Stomach (tissue), 9 donors: Measurements from ENCODE around the gene CDCA3. TPM values are rescaled to one million over a fixed set of nuclear protein-coding genes. Genes with fewer than 3 reads are reported as not detected.

ENCODE experiments used
- DNase-seq, 2 donors: peaks; one replicate each; pipeline versions ENCODE4 v3.0.0 to v3.0.0-alpha.2; 2013 to 2019
- H3K27ac ChIP-seq, 5 donors: fragments of 200-600 bp in 4 of 5; sonication (generic) in 4 of 5; one replicate each; pipeline ENCODE4 v1.5.1; 2013 to 2019; ENCODE audit warnings: mild to moderate bottlenecking in 1 of 5, moderate library complexity in 1 of 5
- H3K27me3 ChIP-seq, 3 donors: fragments of 200-600 bp; sonication (generic); one replicate each; pipeline ENCODE4 v1.5.1; 2017 to 2019; ENCODE audit warnings: mixed run types in 1 of 3
- H3K36me3 ChIP-seq, 4 donors: fragments of 200-600 bp; sonication (generic); 1 replicate in 3 of 4; 2 replicates in 1 of 4; pipeline ENCODE4 v1.5.1; 2016 to 2019
- H3K4me1 ChIP-seq, 4 donors: fragments of 200-600 bp; sonication (generic); one replicate each; pipeline ENCODE4 v1.5.1; 2016 to 2019
- H3K4me3 ChIP-seq, 4 donors: fragments of 200-600 bp; sonication (generic) in 3 of 4; one replicate each; pipeline ENCODE4 v1.5.1; 2016 to 2019; ENCODE audit warnings: mild to moderate bottlenecking in 1 of 4
- H3K9me3 ChIP-seq, 4 donors: fragments of 200-600 bp; sonication (generic); one replicate each; pipeline ENCODE4 v1.5.1; 2016 to 2019
- CTCF ChIP-seq, 7 experiments: fragments of 450-650 bp in 4 of 7; fragments of 200-600 bp in 3 of 7; sonication (generic) in 3 of 7; IDR thresholded peaks; one replicate each; pipeline ENCODE4 v1.5.1; 2016 to 2019; ENCODE audit warnings: antibody characterized with exemption in 7 of 7, control low read depth in 2 of 7, mild to moderate bottlenecking in 1 of 7
- EP300 ChIP-seq: sonication (generic); formaldehyde crosslinking; IDR thresholded peaks from one replicate; pipeline ENCODE4 v1.6.1; 2017; ENCODE audit warnings: antibody characterized with exemption
- POLR2A ChIP-seq, 4 donors: fragments of 450-650 bp; IDR thresholded peaks; one replicate each; pipeline ENCODE4 v1.6.1; 2016; ENCODE audit warnings: antibody characterized with exemption in 4 of 4, control low read depth in 2 of 4, mild to moderate bottlenecking in 1 of 4, moderate library complexity in 1 of 4
- POLR2AphosphoS5 ChIP-seq, 3 donors: sonication (generic); formaldehyde crosslinking; IDR thresholded peaks; one replicate each; pipeline ENCODE4 v1.6.1; 2016; ENCODE audit warnings: antibody characterized with exemption in 3 of 3
- WGBS, 5 donors: extraction: QIAGEN DNeasy Blood & Tissue Kit in 3 of 5; methylation state at CpG; one replicate each; pipeline versions ENCODE4 v1.1.5 to v1.1.7; 2013 to 2018; 5-methylcytosine and 5-hydroxymethylcytosine counted together
- intact Hi-C: fragments of 100-400 bp; cut with DNase I; formaldehyde crosslinking; loops from one replicate; pipeline ENCODE4 v1.15.1; 2023; ENCODE audit warnings: low total_unique reads
- polyA plus RNA-seq, 3 donors: library from polyadenylated mRNA; stranded (reverse); fragments of 200-250 nt; gene quantifications; one replicate each; pipeline ENCODE4 v1.2.3, GENCODE V29; 2013
- total RNA-seq, 5 donors: library from RNA; depleted of rRNA; stranded (reverse); fragments of >200 nt; gene quantifications; one replicate each; pipeline versions ENCODE4 v1.1.0 to v1.2.3, GENCODE V29; 2014 to 2016
- donor health status: healthy with polysubstance abuse.
- donor health status: Bipolar disorder and iron deficiency.
- donor health status: healthy.

The CDCA3 gene
- total and polyA plus RNA-seq, 8 donors, result 2.1 to 56.0 (median 11.0) TPM

GRCh38 chr12:6817098-6817497 is 34.0 kb downstream of the CDCA3 start:
- TF ChIP-seq POLR2AphosphoS5 (IDR thresholded peaks at IDR 0.05) (no peak), CTCF (IDR thresholded peaks at IDR 0.05) (no peak), POLR2A (IDR thresholded peaks at IDR 0.05) (no peak), EP300 (no peak)
- intact Hi-C loops, result no loop called here
- 60 to 81% (median 69%) methylated on average over 7 to 8 of the region's 8 CpGs for WGBS, 5 donors

GRCh38 chr12:6816598-6816997 is 34.5 kb downstream of the CDCA3 start:
- no peak overlapping the region for H3K27ac ChIP-seq
- 23 to 49% (median 41%) methylated on average over 3 of the region's 3 CpGs for WGBS, 5 donors
- TF ChIP-seq POLR2A (IDR thresholded peaks at IDR 0.05), result no peak
- TF ChIP-seq CTCF (IDR thresholded peaks at IDR 0.05), result no peak
- TF ChIP-seq POLR2AphosphoS5 (IDR thresholded peaks at IDR 0.05), result no peak
- TF ChIP-seq EP300, result no peak
- intact Hi-C loops, result no loop called here
- no peaks in the 10 kb centered on the region for H3K9me3 ChIP-seq
- peaks cover 0 to 4% (median 0%) of the 10 kb centered on the region in 4 donors for H3K36me3 ChIP-seq
- H3K4me3 ChIP-seq, result no peak overlapping the region
- peaks cover 5 to 9% (median 8%) of the 10 kb centered on the region in 4 donors for H3K4me1 ChIP-seq
- DNase-seq, result no peak
- H3K27me3 ChIP-seq, result peaks cover 0 to 30% (median 4%) of the 10 kb centered on the region in 3 donors

More at GRCh38 chr12:6817098-6817497, 34.0 kb downstream of the CDCA3 start:
- H3K36me3 ChIP-seq, result peaks cover 0 to 4% (median 0%) of the 10 kb centered on the region in 4 donors
- peaks cover 10 to 14% (median 13%) of the 10 kb centered on the region in 4 donors for H3K4me1 ChIP-seq
- H3K27me3 ChIP-seq, result peaks cover 0 to 35% (median 9%) of the 10 kb centered on the region in 3 donors
- no peaks in the 10 kb centered on the region for H3K9me3 ChIP-seq
- DNase-seq, result no peak
- H3K27ac ChIP-seq, result no peak overlapping the region
- no peak overlapping the region for H3K4me3 ChIP-seq

GRCh38 chr12:6813363-6813762 is 37.7 kb downstream of the CDCA3 start:
- Histone ChIP-seq H3K4me1 (no peaks in the 10 kb centered on the region), H3K9me3 (no peaks in the 10 kb centered on the region), H3K36me3 (peaks cover 0 to 4% (median 0%) of the 10 kb centered on the region in 4 donors), H3K4me3 (no peak overlapping the region), H3K27me3 (peaks cover 0 to 11% (median 0%) of the 10 kb centered on the region in 3 donors), H3K27ac (no peak overlapping the region)
- no peak for DNase-seq
- TF ChIP-seq POLR2A (IDR thresholded peaks at IDR 0.05), result no peak
- intact Hi-C loops, result no loop called here
- 25 to 39% (median 34%) methylated on average over 4 of the region's 4 CpGs for WGBS, 5 donors

- H3K4me1 ChIP-seq, result no peaks in the 10 kb centered on the region
- intact Hi-C loops, result no loop called here
- TF ChIP-seq POLR2A (IDR thresholded peaks at IDR 0.05) (no peak), POLR2AphosphoS5 (IDR thresholded peaks at IDR 0.05) (no peak), CTCF (IDR thresholded peaks at IDR 0.05) (no peak), EP300 (no peak)
Observed at GRCh38 chr12:6810758-6811157, 40.3 kb downstream of the CDCA3 start.

GRCh38 chr12:6809056-6809455 is 42.0 kb downstream of the CDCA3 start:
- no peaks in the 10 kb centered on the region for H3K27me3 ChIP-seq
- TF ChIP-seq POLR2AphosphoS5 (IDR thresholded peaks at IDR 0.05) (no peak), EP300 (no peak), CTCF (IDR thresholded peaks at IDR 0.05) (no peak), POLR2A (IDR thresholded peaks at IDR 0.05) (no peak)
- intact Hi-C loops, result no loop called here
- H3K27ac ChIP-seq, result no peak overlapping the region
- WGBS, 5 donors, result 78 to 87% (median 81%) methylated on average over 10 of the region's 10 CpGs
- H3K4me1 ChIP-seq, result no peaks in the 10 kb centered on the region
- DNase-seq, result no peak
- H3K36me3 ChIP-seq, result no peaks in the 10 kb centered on the region
- no peak overlapping the region for H3K4me3 ChIP-seq
- H3K9me3 ChIP-seq, result no peaks in the 10 kb centered on the region

More at GRCh38 chr12:6810758-6811157, 40.3 kb downstream of the CDCA3 start:
- Histone ChIP-seq H3K27ac (no peak overlapping the region), H3K36me3 (peaks cover 0 to 4% (median 0%) of the 10 kb centered on the region in 4 donors), H3K4me3 (no peak overlapping the region), H3K27me3 (peaks cover 0 to 11% (median 0%) of the 10 kb centered on the region in 3 donors), H3K9me3 (no peaks in the 10 kb centered on the region)
- DNase-seq, result no peak
- 43 to 75% (median 57%) methylated on average over 1 of the region's 1 CpG for WGBS, 5 donors
